ENCODE data around the gene ACSS1. TPM values are rescaled to one million over a fixed set of nuclear protein-coding genes. Genes with fewer than 3 reads are reported as not detected.

ACSS1 gene
- total and polyA plus RNA-seq, 2 experiments from 2014 or later, result not detected

DNA sequence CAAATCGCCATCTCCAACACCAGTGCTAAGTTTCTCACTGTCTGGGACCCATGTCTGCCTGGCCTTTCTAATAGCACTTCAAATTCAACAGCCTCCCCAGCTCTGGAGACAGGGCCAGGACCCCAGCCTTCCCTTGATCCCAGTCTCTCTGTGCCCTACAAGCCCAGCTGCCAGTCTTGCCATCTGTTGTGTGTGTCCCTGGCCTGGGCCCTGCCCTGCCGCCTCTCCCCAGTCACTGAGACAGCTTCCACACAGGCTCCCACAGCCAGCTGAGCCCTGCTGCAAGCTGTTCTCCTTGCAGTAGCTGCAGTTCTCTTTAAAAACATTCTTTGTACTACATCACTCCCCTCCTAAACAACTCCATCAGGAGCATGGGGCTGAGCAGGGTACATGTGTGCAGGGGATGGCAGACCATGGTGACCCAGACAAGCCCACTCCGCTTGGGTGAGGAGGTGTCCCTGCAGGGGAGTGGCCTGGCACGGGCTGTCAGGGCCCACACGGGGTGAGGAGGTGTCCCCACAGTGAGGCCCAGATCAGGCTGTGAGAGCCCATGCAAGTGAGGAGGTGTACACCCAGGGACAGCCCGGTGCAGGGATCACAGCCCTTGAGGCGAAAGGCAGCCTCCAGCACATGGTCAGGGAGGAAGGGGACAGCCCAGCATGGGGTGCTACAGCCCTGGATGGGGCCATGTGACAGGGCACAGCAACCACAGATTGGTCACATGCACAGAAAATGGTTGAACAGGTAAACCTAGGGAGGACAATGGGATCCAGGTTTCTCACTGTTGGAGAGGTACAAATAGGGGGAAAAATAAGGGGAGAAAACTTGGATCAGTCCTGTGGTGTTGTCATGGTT lies 92.6 kb downstream of the ACSS1 start:
- TF ChIP-seq, protein P1, sequence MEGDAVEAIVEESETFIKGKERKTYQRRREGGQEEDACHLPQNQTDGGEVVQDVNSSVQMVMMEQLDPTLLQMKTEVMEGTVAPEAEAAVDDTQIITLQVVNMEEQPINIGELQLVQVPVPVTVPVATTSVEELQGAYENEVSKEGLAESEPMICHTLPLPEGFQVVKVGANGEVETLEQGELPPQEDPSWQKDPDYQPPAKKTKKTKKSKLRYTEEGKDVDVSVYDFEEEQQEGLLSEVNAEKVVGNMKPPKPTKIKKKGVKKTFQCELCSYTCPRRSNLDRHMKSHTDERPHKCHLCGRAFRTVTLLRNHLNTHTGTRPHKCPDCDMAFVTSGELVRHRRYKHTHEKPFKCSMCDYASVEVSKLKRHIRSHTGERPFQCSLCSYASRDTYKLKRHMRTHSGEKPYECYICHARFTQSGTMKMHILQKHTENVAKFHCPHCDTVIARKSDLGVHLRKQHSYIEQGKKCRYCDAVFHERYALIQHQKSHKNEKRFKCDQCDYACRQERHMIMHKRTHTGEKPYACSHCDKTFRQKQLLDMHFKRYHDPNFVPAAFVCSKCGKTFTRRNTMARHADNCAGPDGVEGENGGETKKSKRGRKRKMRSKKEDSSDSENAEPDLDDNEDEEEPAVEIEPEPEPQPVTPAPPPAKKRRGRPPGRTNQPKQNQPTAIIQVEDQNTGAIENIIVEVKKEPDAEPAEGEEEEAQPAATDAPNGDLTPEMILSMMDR (IDR thresholded peaks at IDR 0.05; ENCODE audit: low read depth, low read length), result no peak
- no peak overlapping the region for H3K27ac ChIP-seq
- DNase-seq (ENCODE audit: low read depth in 1 of 2, low spot score in 1 of 2), result no peak
- no peak overlapping the region for H3K4me3 ChIP-seq
- H3K9me3 ChIP-seq (ENCODE audit: low read depth), result no peaks in the 10 kb centered on the region
- no peaks in the 10 kb centered on the region for H3K4me1 ChIP-seq (ENCODE audit: low read depth)
- peaks cover 6% of the 10 kb centered on the region for H3K36me3 ChIP-seq
- H3K27me3 ChIP-seq, result no peaks in the 10 kb centered on the region

DNA sequence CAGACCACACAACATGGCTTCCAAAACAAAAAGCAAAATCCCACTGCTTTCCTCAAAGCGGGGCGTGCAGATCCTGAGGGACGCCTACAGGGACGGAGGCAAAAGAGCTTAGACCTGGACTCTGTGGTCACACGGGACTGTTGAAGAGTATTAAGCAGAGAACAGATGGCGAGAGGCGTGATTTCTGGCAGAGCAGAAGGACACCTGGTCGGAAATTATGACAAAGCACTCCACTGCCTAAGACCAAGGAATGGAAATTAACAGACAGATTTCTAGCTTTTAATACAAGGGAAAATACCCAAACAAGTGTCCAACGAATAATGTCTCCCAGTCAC lies 93.5 kb downstream of the ACSS1 start:
- Histone ChIP-seq H3K9me3 (ENCODE audit: low read depth) (no peaks in the 10 kb centered on the region), H3K4me1 (ENCODE audit: low read depth) (no peaks in the 10 kb centered on the region), H3K27me3 (no peaks in the 10 kb centered on the region), H3K27ac (no peak overlapping the region), H3K36me3 (peaks cover 1% of the 10 kb centered on the region), H3K4me3 (no peak overlapping the region)
- TF ChIP-seq, protein P1 (IDR thresholded peaks at IDR 0.05; ENCODE audit: low read depth, low read length), result no peak
- DNase-seq (ENCODE audit: low read depth in 1 of 2, low spot score in 1 of 2), result no peak

DNA sequence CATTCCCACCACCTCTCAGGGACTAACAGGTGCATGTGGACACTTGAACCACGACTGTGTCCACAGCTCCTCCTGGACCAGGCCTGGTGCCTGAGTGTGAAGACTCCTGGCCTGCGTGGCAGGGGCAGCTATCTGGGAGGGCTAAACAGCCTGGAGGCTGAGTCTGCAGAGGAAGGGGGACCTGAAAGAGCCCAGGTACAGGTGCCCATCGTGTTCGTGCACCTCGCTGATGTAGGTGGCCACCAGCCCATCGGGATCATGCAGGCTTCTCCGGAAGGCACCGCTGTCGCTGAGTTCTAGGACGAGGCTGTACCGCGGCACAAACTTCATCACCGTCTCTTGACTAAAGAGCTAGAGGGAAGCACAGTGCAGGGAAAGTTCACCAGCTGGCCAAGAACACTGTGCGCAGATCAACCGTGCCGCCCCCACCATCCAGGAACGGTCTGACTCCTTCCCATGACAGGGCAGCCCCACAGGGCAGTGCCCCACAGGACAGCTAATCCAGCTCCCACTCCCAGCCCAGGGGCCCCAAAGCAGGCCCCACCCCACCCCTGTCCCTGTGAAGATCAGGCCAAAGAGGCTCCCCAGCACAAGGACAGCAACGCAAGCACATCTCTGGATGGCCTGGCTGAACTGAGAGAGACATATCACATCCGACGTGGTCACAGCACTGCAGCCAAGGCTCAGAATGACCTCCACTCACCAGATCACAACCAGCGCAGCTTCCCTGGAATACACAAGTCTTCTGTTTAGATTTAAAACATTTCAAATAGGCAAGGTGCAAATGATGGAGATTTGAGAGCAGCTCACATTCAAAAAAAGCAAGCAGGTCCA lies 94.0 kb downstream of the ACSS1 start:
- no peaks in the 10 kb centered on the region for H3K27me3 ChIP-seq
- DNase-seq (ENCODE audit: low read depth in 1 of 2, low spot score in 1 of 2), result no peak
- no peaks in the 10 kb centered on the region for H3K4me1 ChIP-seq (ENCODE audit: low read depth)
- no peak overlapping the region for H3K27ac ChIP-seq
- H3K36me3 ChIP-seq, result no peaks in the 10 kb centered on the region
- TF ChIP-seq, protein P1 (IDR thresholded peaks at IDR 0.05; ENCODE audit: low read depth, low read length), result no peak
- no peaks in the 10 kb centered on the region for H3K9me3 ChIP-seq (ENCODE audit: low read depth)
- no peak overlapping the region for H3K4me3 ChIP-seq

DNA sequence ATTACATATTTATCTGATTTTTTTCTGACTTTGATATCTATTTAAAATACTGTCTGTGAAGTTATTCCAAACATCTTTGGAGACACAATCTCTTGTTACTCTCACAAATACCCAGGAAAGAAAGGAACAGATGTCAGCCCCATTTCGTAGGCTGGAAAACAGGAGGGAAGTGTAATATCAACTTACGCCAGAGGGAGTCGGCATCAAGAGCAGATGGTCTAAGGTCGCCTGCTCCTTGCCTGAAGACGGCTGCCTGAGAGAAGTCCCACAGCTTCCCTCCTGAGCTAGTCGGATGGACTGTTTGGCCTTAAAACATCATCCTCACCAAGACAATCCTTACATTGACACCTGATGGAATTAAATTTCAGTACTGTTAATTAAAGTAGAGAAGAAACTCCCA lies 95.4 kb downstream of the ACSS1 start:
- no peak for DNase-seq (ENCODE audit: low read depth in 1 of 2, low spot score in 1 of 2)
- no peak overlapping the region for H3K27ac ChIP-seq
- H3K9me3 ChIP-seq (ENCODE audit: low read depth), result no peaks in the 10 kb centered on the region
- no peaks in the 10 kb centered on the region for H3K27me3 ChIP-seq
- H3K4me1 ChIP-seq (ENCODE audit: low read depth), result no peaks in the 10 kb centered on the region
- TF ChIP-seq, protein P1 (IDR thresholded peaks at IDR 0.05; ENCODE audit: low read depth, low read length), result no peak
- H3K4me3 ChIP-seq, result no peak overlapping the region
- no peaks in the 10 kb centered on the region for H3K36me3 ChIP-seq

DNA sequence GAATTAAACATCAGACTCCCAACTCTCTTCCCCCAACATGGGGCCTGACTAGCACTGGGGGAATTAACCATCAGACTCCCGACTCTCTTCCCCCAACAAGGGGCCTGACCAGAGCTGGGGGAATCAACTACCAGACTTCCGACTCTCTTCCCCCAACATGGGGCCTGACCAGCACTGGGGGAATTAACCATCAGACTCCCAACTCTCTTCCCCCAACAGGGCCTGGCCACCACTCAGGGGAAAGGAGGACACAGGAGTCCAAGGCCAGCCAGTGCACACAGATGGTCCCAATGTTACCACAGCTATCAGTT lies 95.8 kb downstream of the ACSS1 start:
- Histone ChIP-seq H3K4me3 (no peak overlapping the region), H3K27ac (no peak overlapping the region), H3K9me3 (ENCODE audit: low read depth) (no peaks in the 10 kb centered on the region), H3K27me3 (no peaks in the 10 kb centered on the region), H3K4me1 (ENCODE audit: low read depth) (no peaks in the 10 kb centered on the region), H3K36me3 (no peaks in the 10 kb centered on the region)
- DNase-seq (ENCODE audit: low read depth in 1 of 2, low spot score in 1 of 2), result no peak
- TF ChIP-seq, protein P1 (IDR thresholded peaks at IDR 0.05; ENCODE audit: low read depth, low read length), result no peak

Measured in cardiac muscle cell (in vitro differentiated cells and primary cell).